ENCODE results near the gene FGF14.

The FGF14 gene

GRCh38 chr13:101965096-101965495 lies 436.8 kb downstream of the FGF14 start:
- DNase-seq, result no peak

GRCh38 chr13:101959016-101959415 lies 442.8 kb downstream of the FGF14 start:
- no peak for DNase-seq

GRCh38 chr13:101955764-101956163 lies 446.1 kb downstream of the FGF14 start:
- DNase-seq, result no peak

DNA sequence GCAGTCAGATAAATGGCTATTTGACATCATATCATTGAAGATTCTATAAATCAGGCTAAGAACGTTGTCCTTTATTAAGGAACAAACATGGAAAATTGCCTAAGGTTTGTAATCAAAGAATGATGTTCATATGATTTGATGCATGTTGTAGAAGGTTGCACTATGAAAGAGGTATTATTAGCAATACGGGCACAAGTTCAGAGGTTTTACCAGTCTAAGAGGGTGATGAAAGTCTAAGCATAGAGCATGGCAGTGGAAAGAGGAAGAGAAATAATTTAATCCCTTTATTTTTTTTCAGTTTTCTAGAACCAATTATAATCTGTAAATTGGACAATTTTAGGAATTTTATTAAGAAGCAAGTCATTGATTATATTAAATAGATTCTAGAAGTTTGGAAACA lies 450.7 kb downstream of the FGF14 start:
- DNase-seq, result no peak

GRCh38 chr13:101949681-101950080 lies 452.2 kb downstream of the FGF14 start:
- no peak for DNase-seq

GRCh38 chr13:101946401-101946800 lies 455.4 kb downstream of the FGF14 start:
- DNase-seq, result no peak

- no peak for DNase-seq
Observed at GRCh38 chr13:101945435-101945834, 456.4 kb downstream of the FGF14 start.

- no peak for DNase-seq
Observed at GRCh38 chr13:101944521-101944920, 457.3 kb downstream of the FGF14 start.

DNA sequence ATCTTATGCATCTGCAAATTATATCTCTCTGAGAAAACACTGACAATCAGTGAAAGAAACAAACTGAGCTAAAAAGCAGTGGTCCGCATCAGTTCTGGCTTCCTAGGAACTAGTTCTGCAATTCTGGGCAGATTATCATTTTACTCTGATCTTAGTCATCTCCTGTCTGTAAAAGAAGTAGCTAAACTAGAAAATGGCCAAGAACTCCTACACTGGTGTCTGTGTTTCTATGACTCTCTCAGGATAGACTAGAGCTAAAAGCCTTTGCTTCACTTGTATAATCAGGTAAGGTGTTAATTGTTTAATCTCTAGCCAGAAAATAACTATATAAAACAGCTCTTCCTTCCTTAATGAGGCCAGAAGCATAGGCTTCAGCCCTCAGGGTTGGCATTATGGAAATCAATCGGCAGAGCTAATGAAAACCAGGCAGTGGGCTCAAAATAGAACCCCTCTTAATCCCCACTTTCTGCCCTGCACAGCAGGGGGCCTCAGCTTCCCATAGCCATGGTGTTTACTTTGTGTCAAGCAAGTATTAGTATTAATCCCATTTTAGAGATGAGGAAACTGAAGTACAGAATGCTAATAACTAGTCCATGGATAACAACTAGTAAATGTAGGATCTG lies 459.2 kb downstream of the FGF14 start:
- DNase-seq, result no peak

GRCh38 chr13:101942038-101942437 lies 459.8 kb downstream of the FGF14 start:
- peak; percentile 10 for DNase-seq

DNA sequence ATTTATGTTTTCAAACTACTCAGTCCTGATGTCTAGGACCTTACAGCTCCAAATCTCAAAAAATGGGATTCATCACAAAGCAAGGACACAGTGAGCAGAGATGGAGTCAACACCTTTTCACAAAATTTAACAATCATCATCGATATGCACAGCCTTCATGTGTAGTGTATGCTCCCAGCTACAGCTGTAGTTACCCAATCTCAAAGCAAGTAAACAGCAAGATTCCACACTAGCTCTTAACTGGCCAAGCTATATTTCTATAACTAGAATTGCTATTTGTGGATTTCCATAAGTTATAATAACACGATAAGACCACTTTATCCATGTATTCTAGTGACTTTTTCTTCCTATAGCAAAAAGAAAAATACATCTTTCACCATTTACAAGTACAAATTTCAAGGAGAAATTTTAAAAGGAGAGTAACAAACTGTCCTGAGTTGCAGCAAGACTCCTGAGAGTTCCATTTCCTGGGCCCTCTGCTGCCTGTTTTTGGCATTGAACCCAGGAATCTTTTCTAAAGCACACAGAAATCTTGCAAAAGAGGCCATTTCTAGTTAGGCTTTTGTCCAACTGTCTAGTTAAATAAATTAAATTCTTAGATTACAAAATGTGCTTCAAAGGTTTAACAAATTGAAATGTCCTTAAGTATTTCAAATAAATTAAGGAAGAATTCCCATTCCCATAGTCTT lies 460.6 kb downstream of the FGF14 start:
- no peak for DNase-seq

- DNase-seq, result no peak
Observed at GRCh38 chr13:101939370-101939769, 462.5 kb downstream of the FGF14 start.

- no peak for DNase-seq
Observed at GRCh38 chr13:101935828-101936227, 466.0 kb downstream of the FGF14 start.

GRCh38 chr13:101931186-101931585 lies 470.7 kb downstream of the FGF14 start:
- DNase-seq, result no peak

DNA sequence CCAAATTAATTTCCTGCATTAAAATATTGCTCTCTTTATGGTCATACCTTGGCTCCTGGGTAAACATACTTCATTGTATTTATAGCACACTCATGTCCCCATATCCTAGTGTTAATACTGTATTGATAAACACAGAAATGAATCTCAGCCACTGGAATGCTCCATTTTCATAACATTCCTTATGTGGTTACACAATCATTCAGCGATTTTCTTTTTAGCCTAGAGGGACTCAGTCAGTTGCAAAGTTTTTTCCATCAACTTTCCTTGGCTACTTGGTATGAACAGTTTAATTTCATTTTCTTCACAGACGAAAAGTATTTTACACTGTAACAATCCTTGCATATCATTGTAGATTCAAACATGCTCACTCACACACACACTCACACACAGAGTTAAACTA lies 471.5 kb downstream of the FGF14 start:
- no peak for DNase-seq

DNA sequence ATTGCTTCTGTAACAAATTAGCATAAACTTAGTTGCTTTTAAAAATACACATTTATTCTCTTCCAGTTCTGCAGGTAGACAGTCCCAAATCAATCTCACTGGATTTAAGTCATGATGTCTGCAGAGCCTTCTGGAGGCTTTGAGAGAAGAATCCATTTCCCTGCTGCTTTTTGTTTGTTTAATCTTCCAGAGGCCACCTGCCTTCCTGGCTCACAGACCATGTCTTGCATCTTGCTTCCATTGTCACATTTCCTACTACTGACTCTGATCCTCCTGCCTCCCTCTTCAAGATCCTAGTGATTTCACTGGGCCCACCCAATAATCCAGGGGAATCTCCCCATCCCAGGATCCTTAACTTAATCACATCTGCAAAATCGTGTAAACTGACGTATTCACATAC lies 476.1 kb downstream of the FGF14 start:
- no peak for DNase-seq

- no peak for DNase-seq
Observed at GRCh38 chr13:101919541-101920181, 482.2 kb downstream of the FGF14 start.

DNA sequence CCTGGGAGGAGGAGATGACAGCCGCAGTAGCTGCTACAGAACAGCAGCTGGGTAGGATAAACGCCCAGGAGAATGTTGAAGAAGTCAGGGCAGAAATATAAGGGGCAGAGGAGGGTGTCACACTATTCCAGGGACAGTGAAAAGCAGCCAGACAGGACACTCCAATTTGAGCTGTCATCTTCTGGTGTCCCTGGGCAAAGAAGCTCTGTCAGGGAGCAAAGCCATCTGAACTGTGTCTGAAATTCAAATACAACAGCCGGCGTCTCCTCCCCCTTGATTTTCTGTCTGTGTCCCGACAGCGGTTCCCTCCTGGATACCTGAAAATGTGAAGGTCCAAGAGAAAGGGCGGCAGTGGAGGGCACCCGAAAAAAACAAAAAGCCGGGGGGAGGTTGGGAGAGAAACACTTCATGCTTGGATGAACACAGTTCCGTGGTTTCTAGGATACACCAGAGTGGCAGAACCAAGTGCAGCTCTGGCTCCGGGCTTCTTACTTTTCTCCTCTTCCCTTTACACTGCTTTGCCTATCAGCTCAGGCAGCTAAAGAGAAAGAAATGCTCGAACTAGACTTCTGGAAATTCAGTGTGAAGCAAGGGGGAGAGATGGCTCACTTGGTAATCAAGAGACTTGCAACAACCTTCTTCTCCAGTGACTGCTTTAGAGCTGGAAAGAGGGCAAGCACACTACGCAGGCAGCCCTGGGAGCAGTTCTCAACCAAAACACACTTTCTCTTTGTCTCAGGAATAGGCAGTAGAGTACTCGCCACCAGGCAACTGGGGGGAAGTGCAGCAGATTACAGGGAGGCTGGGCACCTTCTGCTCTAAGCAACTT lies 483.8 kb downstream of the FGF14 start:
- DNase-seq, result no peak

DNA sequence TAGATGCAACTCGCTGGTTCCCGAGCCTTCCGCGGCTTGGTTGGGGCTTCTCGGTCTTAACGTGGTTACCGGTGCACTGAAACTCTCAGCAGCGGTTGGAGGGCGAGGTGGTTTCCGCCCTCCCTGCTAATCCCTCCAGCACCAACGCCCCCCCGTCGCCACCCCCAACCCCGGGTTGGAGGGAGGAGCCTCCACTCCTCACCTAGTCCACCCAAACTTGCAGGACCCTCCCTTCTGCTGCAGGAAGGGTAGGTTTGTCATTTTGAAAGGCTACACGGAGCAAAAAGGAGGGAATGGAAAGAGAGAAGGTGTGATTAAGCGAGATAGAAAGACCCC lies 484.4 kb downstream of the FGF14 start:
- no peak for DNase-seq

GRCh38 chr13:101916775-101917474 lies 484.9 kb downstream of the FGF14 start:
- DNase-seq, result no peak

GRCh38 chr13:101916108-101916774 lies 485.6 kb downstream of the FGF14 start:
- DNase-seq, result no peak

DNA sequence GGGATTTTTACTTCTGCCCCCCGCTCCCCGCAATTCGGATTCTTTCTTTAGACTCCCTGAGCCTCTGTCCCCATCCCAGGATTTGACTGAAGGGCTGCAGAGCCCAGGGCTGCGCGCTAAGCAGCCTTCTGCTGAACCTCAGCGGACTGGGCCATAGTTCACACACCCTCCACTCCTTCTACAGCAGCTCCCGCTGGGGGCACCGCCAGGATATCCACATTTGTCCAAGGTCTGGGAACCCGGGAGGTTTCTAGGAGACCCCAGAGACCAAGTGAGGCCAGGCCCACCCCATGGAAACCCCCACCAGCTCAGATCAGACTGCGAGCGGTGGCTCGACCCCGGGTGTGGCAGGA lies 486.1 kb downstream of the FGF14 start:
- DNase-seq, result no peak

DNA sequence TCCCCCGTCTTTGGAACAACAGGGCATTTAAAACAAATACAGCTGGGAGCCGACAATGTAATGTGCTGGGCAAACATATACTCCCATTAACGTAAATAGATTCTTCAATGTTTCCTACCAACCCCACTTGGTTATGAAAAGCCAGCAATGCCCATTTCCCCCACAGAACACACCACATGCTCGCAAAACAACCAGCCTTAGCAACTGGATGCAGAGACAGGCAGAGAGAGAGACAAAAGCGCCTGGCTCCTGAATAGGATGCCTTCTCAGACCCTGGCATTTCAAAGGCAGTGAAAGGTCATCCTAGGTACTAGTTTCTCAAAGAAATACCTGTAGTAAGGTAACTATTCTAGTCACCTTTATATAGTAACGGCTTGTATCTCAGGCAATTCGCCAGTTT lies 486.5 kb downstream of the FGF14 start:
- DNase-seq, result no peak
